GM19238 (cell line): Measurements from ENCODE around the gene TMIE.
"Not testable (repeated sequence)": the region's sequence is repeated elsewhere in the genome, so short reads cannot be mapped to it uniquely, and the experiment has no call there.

Experiments
- DNase-seq: peaks from one replicate; pipeline ENCODE4 v3.0.0; 2011; ENCODE audit warnings: low spot score; ENCODE audit not compliant: insufficient read length

The TMIE gene

DNA sequence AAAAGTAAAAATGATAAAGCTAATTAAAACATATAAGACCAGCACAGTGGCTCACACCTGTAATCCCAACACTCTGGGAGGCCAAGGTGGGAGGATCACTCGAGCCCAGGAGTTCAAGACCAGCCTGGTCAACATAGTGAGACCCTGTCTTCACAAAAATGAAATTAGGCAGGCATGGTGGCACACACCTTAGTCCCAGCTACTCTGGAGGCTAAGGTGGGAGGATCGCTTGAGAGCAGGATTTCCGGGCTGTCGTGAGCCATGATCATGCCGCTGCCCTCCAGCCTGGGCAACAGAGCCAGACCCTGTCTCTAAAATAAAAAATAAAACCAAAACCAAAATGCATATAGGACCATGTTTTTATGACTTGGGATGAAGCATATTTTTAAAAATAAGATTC, 21.3 kb downstream of the TMIE start:
- no peak for DNase-seq

DNA sequence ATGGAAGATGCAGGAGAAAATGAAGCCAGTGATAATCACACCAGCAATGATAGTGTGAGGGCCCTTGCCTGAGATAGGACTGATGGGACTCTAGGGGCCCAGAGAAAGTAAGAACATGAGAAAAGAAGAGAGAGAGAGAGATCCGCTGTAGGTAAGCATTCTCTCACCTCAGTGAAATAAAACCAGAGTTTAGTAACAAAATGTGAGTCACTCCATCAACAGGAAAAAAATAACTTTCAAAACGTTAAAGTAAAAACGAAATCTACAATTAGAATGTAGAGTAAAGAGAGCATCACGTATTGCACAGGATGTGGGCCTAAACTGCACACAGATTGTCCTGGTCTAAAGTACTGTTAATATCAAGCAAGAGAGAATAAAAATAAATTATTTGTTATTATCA, 23.2 kb downstream of the TMIE start:
- DNase-seq, result no peak

DNA sequence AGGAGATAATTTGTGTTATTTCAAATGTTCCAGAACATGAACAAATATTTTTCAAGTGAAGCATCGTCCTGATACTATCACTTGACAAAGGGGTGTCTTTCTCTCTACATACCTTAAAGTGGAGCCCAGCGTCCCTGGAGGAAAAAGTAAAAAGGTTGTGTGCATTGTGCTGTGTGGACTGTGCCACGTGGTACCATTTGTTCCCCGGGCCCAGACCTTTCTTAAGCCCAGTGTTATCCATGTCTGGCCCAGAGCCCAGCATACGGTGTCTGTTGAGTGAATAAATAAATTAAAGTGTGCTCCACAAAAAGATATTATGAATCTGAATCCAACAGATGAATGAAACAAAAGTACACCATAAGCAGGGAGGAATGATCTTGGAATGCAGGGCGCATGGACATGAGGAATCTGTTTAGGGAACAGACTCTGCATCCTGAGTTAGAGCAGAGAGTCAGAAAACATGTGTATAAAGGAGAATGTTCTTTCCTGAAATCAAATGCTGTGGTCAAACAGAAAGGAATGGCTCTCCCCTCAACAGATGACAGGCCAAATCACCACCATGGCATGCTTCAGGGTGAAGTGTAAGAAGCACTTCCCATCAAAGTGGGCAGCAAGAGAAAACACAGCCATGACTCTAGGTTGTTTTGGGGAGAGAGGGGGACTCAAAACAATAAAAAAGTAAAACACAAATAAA, 24.6 kb downstream of the TMIE start:
- no peak for DNase-seq

DNA sequence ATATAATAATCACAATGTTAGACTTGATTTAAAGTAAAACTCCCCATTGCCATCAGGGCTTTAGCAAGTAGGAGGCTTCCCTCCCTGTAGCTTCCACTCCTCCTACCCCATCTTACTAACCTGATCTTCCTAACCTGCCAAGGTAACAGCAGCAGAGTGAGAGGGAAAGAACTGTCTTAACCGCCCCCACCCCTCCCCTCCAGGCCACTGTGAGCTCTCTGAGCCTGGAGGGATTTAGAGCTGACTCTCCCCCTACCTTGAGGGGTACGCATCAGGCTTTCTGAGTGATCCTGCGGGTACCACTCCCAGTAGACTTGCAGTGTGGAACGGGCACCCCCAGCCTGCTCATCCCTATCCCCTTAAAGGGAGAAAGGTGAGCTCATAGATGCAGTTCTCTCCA, 27.8 kb downstream of the TMIE start:
- DNase-seq, result no peak

DNA sequence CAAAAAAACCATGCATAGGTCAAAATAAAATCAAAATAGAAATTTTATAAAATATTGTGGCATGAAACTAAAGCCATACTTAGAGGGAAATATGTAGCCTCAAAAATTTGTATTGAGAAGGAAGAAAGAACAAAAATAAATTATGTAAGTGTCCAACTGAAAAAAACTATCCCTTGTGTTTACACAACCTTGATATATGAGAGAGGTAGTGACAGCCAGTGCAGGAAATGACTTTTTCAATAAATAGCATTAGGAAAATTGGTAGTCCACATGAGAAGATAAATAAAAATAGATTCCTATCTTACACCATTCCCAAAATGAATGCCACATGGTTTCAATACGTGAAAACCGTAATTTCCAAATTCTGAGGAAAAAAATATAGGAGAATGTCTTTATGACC, 29.6 kb downstream of the TMIE start:
- no peak for DNase-seq

DNA sequence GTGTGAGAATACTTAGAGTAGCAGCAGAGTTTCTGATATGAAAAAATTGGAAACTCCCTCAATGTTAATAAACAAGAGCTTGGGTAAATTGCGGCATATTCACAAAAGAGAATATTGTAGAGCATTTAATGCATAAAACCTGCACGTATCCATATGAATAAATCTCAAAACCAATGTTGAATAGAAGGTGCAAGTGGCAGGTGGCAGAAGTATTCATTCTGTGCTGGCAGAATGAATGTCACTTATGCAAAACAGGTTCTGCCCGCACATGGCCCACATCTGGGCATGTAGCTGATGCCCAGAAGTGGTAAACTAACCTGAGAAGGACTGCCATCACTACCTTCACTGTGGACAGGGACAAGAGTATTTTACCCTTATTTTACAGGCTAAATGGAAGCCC, 30.6 kb downstream of the TMIE start:
- no peak for DNase-seq

DNA sequence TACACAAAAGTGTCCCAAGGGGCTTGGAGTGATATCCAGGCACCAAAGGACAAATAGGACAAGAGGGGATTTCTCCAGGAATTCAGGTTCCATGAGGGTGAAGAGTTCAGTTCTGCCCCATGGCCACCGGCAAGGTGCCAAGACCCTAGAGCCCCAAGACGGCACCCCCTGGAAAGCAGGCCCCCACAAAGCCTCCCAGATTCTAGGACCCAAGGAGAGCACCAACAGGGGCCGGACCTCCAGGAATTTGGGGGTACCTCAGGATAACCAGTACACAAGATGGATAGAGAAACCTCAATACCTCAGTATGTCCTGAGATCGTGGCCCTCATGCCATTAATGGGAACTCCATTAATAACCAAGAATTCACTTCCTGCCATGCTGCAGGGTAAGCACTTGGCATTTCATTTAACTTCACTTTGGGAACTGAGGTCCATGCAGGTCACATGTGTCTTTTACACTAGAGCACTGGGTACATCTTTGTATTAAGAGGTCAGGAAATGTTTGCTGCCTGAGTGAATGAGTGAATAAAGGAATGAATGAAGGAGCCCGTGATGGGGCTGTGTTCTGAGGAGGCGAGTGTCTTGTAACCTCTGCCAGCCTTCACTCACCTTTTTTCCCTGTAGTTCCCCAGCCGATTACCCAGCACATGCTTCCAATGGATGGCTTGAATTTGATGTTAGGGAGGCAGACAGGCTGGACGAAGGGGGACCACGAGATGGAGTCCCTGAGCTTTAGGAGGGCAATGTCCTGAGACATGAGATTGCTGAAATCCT, 32.0 kb downstream of the TMIE start:
- no peak for DNase-seq

DNA sequence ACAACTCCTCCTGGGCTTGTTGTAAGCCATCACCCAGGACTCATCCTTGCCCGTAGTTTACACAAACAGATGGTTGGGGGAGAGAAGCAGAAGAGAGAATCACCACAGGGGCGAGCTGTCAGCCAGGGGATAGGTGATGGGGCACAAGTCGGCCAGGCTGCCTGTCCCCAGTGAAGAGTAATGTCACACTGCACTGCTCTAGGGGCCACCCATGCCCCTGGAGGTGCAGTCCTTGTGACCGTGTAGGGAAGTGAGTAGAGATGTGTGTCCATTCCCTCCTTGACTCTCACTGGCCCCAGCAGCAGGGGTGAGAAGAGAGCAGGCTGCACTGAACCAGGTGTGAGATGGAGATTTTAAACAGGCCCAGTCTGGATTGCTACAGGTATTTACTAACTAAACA, 33.6 kb downstream of the TMIE start:
- DNase-seq, result no peak

DNA sequence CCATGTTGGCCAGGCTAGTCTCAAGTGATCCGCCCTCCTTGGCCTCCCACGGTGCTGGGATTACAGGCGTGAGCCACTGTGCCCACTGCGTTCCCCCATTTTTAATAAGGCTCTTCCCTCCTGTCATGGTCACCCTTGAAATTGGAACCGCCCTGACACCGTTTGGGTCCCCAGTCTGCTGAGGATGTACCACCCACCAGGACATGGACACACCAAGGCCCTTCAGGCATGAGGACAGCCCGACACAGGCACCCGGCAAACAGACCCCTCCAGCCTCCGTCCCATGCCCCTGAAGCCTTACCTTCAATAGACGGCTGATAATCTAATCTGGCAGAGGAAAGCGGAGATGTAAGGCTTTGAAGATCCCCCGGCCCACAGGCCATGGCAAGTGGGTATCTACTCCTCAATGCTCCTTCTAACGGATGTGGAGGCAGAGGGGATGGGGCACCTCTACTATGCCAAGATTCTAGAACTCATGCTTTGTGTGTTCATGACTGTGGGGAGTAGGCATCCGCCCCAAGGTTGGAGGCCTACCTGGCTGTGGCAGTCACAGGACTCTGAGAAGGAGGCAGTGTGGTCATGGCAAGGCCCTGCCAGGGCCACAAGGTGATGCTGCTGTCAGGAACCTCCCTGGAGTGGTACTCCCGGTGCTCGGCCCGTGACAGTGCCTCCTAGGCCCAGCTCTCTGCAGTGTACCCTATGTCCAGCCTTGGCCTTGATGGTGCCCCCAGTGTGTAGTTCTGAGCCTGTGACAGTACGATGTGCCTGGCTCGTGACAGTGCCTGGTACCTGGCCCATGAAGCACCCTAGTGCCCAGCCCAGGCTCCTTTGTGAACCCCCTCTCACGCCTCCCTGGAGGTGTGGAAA, 35.0 kb downstream of the TMIE start:
- DNase-seq, result no peak

DNA sequence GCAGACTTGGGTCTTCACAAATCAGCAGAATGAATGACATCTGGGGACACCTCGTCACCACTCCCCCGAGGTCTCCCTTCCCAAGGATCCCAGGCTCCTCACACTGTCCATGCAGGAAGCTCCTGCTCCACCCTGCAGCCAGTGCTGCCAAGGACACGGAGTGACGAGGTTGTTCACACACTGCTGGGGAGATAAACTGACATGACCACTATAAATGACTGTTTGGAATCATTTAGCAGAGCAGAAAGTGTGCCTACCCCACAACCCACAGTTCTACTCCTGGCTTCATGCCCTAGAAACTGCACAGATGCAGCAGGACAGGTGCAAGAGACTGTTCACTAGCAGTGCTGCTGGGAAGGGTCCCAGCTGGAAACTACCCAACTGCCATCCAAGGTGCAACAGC, 36.1 kb downstream of the TMIE start:
- DNase-seq, result no peak

DNA sequence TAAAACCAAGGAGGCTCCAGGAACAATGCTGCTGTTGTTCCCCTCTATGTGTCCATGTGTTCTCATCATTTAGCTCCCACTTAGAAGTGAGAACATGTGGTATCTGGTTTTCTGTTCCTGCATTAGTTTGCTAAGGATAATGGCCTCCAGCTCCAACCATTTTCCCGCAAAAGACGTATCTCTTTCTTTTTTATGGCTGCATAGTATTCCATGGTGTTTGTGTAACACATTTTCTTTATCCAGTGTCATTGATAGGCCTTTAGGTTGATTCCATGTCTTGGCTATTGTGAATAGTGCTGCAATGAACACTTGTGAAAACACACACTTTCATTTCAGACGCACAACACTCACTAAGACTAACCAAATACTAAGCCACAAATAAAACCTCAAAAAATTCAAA, 38.4 kb downstream of the TMIE start:
- DNase-seq, result not testable (repeated sequence)

DNA sequence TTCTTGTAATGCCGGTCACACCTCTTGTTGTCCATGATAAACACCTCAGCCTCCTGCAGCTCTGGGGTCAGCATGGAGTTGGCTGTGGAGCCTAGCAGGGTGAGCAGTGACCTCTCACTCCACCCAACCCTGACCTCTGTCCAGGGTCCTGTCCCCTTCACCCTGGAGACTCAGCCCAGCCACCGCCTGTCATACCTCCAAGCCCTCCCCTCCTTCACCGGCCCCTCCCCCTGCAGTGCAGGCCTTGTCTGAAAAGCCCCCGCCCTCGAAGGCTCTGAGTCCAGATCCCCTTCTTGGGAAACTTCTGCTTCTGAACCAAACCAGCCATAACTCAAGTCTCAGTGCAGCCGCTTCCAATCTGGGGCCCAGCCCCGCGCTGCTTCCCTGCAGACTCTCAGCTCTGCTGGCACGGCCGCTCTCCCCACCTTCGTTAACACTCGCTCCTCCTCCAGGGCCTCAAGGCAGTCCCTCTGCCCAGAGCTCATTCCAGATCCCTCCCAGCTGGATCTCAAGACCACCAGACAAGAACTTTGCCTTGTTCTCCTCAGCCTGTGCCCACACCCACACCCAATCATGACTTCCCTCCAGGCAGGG, 41.9 kb downstream of the TMIE start:
- no peak for DNase-seq

DNA sequence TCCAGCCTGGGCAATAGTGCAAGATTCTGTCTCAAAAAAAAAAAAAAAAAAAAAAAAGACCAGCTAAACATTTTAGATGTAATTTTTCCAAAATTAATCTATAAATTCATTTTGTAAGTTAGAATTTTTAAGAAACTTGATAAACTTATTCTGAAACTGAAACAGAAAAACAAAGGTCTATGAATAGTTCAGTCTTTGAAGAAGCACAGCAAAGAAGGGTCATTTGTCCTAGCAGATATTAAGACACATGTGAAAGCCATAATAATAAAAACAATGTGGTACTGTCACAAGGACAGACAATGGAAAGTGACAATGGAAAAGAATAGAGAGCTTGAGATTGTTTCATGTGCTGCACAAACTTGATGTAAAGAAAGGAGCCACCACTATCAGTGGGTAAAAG, 45.5 kb downstream of the TMIE start:
- DNase-seq, result no peak

DNA sequence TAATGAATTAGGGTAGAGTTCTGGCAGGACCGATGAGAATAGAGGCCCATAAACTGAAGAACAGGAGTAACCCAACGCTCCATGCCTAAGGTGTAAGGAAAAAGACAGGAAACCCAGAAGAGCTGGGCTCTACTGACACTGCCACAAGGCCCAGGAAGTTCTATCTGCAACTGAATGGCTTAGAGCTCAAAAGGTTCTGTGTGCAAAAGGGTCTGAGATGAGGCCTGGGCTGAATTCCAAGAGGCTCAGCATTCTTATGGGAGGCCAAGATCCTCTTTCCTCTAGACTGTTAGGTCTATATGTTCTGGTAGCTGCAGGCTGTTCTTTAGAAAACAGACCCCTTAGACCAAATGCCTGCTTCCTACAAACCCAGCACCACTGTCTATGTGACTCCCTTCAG, 47.0 kb downstream of the TMIE start:
- DNase-seq, result no peak

DNA sequence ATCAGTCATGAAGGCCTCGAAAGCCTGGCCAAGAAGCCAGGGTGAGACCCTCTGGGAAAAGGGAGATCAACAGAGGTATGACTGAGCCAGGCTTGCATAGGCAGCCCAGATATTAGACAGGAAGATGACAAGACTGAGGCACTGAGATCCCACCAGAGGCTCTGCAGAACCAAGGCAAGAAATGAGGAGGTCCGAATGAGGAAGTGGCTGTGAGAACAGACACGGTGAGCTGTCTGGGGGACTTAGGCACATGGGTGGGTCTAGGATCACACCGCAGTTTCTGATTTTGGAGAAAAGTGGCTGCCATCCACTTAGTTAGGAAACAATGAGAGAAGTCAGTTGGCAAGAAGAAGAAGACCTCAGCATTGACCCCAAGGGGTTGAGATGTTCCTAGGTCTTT, 47.9 kb downstream of the TMIE start:
- no peak for DNase-seq

DNA sequence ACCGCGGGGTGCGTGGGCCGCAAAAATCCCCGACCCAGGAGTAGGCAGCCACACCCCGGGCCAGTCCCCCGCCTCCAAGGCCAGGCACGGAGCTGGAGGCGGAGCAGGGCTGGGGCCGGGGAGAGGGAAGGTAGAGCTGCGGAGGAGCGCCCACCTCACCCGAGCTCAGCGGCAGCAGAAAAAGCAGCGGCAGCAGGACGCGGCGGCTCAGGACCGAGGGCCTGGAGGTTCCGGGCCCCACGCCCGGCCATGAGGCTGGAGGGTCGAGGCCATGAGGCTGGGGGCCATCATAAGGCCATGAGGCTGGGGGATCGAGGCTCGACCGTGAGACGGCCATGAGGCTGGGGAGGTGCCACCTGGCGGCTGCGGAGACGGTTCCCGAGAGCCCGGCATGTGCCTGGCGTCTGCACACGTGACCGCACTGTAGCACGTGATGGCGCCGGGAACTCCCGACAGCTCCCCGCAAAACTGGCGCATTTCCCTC, 49.4 kb downstream of the TMIE start:
- DNase-seq, result no peak

DNA sequence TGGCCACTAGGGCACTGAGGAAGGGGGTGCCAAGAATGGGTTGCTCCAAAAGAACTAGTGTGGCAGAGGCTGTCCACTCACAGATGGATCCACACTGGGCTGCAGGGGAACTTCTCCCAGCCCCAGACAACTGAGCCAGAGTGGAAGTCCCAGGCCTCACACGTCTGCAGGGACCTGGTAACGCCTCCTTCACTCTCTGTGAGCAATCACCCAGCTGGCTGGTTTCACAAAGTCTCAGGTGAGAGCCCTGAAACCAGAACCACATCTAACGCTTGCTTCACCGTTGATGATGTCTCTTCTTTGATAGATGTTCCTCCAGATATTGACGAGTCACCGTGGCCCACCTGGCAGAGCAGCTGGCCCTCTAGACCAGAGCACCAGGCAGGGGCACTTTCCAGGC, 51.9 kb downstream of the TMIE start:
- DNase-seq, result not testable (repeated sequence)

DNA sequence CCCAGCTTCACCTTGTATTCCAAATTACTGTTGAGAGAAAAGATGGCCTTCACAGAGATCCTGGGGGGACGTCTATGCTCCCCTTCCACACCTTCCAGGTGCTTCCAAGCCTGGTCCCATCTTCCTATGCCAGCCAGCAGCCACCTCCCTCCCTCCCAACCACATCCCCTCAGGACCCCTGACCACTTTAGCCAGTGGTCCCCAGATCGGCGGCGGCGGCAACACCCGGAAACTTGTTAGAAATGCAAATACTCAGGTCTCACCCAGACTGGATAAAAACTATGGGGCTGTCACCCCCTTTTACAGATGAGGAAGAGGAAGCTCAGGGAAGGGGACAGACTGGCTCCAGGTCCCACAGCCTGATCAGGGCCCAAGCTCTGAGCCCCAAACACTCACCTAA, 54.5 kb downstream of the TMIE start:
- no peak for DNase-seq

DNA sequence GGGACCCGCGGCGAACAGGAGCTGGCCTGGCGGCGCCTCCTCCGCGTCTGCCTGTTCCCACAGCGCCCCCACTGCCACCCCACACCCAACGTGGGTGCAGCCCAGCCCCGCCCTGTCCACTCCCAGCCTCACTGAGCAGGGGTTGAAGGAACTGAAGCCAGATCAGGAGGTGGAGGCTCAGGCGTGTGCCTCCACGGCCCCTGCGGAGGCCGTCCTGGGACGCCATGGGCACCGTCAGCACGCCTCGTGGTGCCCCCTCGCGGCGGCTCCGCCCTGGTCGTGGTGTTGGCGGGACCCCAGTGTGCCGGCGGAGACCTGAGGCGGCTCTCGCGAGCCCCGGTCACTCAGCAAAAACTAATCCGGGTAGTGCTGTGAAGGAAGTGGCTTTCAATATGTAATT, 55.5 kb downstream of the TMIE start:
- no peak for DNase-seq

DNA sequence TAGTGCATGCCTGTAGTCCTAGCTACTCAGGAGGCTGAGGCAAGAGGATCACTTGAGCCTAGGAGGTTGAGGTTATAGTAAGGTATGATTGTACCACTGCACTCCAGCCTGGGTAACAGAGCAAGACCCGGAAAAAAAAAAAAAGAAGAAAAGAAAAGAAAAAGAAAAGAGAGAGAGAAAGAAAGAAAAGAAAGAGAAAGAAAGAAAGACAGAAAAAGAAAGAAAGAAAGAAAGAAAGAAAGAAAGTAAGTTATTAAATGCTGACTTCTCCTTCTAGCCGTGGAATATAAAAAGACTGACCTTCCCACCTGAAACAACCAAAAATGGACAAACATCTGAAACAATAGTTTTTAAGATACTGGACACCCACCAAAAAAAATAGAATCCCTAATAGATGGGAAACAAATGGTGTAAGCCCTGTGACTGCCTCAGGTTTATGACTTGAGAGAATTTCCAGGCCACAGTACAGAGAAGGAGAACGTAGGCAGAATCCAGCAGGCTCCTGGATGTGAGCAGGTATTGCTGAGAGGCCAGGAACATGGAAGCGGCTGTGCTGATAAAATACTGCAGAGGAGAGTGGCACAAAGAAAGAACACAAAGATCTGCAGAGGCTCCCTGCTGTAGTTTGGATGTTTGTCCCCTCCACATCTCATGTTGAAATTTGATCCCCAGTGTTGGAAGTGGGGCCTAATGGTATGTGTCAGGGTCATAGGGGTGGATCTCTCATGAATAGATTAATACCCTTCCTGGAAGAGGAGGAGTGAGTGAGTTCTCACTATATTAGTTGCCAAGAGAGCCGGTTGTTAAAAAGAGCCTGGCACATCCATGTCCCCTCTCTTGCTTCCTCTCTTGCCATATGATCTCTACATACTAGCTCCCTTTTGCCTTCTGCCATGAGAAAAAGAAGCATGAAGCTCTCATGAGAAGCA, 58.3 kb downstream of the TMIE start:
- no peak for DNase-seq
